ENCODE results near the gene POLN.

The POLN gene

DNA sequence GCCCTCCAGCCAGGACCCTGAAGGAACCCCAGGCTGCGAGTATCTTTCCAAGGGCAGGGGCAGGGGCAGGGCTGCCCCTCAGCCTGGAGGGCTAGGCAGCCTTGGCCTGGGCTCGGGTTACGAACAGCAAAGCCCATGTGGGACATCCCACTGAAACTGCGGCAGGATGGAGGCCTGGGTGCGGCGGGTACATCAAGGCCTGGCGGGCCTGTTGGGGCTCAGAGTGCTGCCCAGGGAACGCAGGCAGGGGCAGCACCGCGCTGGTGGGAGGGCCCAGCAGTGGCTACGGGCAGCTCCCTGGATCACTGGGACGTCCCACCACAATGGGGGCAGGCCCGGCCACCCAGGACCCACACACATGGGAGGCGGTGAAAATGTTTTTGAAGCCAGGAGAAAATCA lies 171.9 kb downstream of the POLN start:
- H3K9me3 ChIP-seq (ENCODE audit: low read length), result no peaks in the 10 kb centered on the region
- no peaks in the 10 kb centered on the region for H3K9me2 ChIP-seq (ENCODE audit: low read depth, low read length)
- H3K27ac ChIP-seq (ENCODE audit: low read depth, low read length, poor library complexity, severe bottlenecking), result no peak overlapping the region
- H3K79me2 ChIP-seq (ENCODE audit: insufficient read depth, low read length), result no peaks in the 10 kb centered on the region
- no peak overlapping the region for H3K9ac ChIP-seq (ENCODE audit: low read length)
- no peaks in the 10 kb centered on the region for H3K4me1 ChIP-seq (ENCODE audit: insufficient read depth, low read length, severe bottlenecking)
- H3F3A ChIP-seq (ENCODE audit: insufficient read depth, low read length), result no peaks in the 10 kb centered on the region
- no peaks in the 10 kb centered on the region for H4K20me1 ChIP-seq (ENCODE audit: insufficient read depth, low read length)
- H3K27me3 ChIP-seq (ENCODE audit: insufficient read depth, low read length), result no peaks in the 10 kb centered on the region
- no peak overlapping the region for H3K4me3 ChIP-seq (ENCODE audit: low read depth, low read length, poor library complexity, severe bottlenecking)
- H3K36me3 ChIP-seq (ENCODE audit: insufficient read depth, low read length), result no peaks in the 10 kb centered on the region
- no peak overlapping the region for H2AFZ ChIP-seq (ENCODE audit: low read length)
- no peak overlapping the region for H3K4me2 ChIP-seq (ENCODE audit: low read length)
- no peak for TF ChIP-seq EZH2 (IDR thresholded peaks at IDR 0.05; ENCODE audit: borderline replicate concordance, low read length)
- TF ChIP-seq, protein P1, sequence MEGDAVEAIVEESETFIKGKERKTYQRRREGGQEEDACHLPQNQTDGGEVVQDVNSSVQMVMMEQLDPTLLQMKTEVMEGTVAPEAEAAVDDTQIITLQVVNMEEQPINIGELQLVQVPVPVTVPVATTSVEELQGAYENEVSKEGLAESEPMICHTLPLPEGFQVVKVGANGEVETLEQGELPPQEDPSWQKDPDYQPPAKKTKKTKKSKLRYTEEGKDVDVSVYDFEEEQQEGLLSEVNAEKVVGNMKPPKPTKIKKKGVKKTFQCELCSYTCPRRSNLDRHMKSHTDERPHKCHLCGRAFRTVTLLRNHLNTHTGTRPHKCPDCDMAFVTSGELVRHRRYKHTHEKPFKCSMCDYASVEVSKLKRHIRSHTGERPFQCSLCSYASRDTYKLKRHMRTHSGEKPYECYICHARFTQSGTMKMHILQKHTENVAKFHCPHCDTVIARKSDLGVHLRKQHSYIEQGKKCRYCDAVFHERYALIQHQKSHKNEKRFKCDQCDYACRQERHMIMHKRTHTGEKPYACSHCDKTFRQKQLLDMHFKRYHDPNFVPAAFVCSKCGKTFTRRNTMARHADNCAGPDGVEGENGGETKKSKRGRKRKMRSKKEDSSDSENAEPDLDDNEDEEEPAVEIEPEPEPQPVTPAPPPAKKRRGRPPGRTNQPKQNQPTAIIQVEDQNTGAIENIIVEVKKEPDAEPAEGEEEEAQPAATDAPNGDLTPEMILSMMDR (IDR thresholded peaks at IDR 0.05; ENCODE audit: low read length), result no peak

DNA sequence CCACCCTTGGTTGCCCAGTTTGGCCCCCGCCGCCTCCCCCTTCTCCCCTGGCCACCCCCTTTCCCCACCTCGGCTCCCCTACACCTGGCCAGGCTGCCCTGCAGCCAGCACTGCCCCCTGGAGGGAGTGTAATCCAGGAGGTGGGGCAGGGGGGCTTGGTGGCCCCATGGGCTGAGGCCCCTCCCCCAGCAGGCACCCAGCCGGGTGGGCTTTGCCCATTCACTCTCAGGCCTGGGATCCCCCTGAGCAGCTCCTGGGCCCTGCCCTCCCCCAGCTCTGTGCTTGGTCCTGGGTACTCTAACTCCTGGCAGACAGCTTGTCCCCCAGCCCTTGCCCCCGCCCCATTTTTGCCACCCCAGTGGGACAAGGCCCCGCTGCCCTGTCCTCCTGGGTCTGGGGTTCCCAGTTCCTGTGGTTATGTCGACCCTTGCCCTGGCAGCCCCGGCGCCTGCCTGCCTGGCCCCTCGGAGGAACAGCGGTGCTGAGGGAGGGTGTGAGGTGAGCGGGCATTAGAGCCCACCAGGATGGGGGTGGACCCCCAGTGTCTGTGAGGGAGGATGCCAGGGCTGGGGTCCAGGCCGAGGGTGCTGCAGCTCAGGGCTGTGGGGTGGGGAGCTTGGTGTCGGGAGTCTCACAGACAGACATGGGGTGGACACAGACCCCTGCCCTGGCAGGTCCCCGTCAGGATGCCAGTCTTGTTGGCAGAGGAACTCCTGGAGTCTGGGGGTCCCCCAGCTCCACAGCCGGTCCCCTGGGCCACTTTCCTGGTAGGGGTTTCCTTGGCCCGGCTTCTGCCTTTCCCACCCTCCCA lies 172.6 kb downstream of the POLN start:
- Histone ChIP-seq H3K9me3 (ENCODE audit: low read length) (no peaks in the 10 kb centered on the region), H3K9me2 (ENCODE audit: low read depth, low read length) (no peaks in the 10 kb centered on the region), H3K9ac (ENCODE audit: low read length) (no peak overlapping the region), H2AFZ (ENCODE audit: low read length) (no peak overlapping the region), H3K4me2 (ENCODE audit: low read length) (no peak overlapping the region), H4K20me1 (ENCODE audit: insufficient read depth, low read length) (no peaks in the 10 kb centered on the region), H3K4me3 (ENCODE audit: low read depth, low read length, poor library complexity, severe bottlenecking) (no peak overlapping the region), H3K36me3 (ENCODE audit: insufficient read depth, low read length) (no peaks in the 10 kb centered on the region), H3K27ac (ENCODE audit: low read depth, low read length, poor library complexity, severe bottlenecking) (no peak overlapping the region), H3K4me1 (ENCODE audit: insufficient read depth, low read length, severe bottlenecking) (no peaks in the 10 kb centered on the region), H3K27me3 (ENCODE audit: insufficient read depth, low read length) (no peaks in the 10 kb centered on the region), H3K79me2 (ENCODE audit: insufficient read depth, low read length) (no peaks in the 10 kb centered on the region), H3F3A (ENCODE audit: insufficient read depth, low read length) (no peaks in the 10 kb centered on the region)
- no peak for TF ChIP-seq EZH2 (IDR thresholded peaks at IDR 0.05; ENCODE audit: borderline replicate concordance, low read length)
- TF ChIP-seq, protein P1 (IDR thresholded peaks at IDR 0.05; ENCODE audit: low read length), result no peak

GRCh38 chr4:2068566-2068965 lies 173.4 kb downstream of the POLN start:
- Histone ChIP-seq H2AFZ (ENCODE audit: low read length) (no peak overlapping the region), H4K20me1 (ENCODE audit: insufficient read depth, low read length) (no peaks in the 10 kb centered on the region), H3F3A (ENCODE audit: insufficient read depth, low read length) (no peaks in the 10 kb centered on the region), H3K4me1 (ENCODE audit: insufficient read depth, low read length, severe bottlenecking) (no peaks in the 10 kb centered on the region), H3K36me3 (ENCODE audit: insufficient read depth, low read length) (no peaks in the 10 kb centered on the region), H3K27ac (ENCODE audit: low read depth, low read length, poor library complexity, severe bottlenecking) (no peak overlapping the region), H3K9me3 (ENCODE audit: low read length) (no peaks in the 10 kb centered on the region), H3K4me3 (ENCODE audit: low read depth, low read length, poor library complexity, severe bottlenecking) (no peak overlapping the region), H3K4me2 (ENCODE audit: low read length) (no peak overlapping the region), H3K9ac (ENCODE audit: low read length) (no peak overlapping the region), H3K9me2 (ENCODE audit: low read depth, low read length) (no peaks in the 10 kb centered on the region), H3K27me3 (ENCODE audit: insufficient read depth, low read length) (no peaks in the 10 kb centered on the region), H3K79me2 (ENCODE audit: insufficient read depth, low read length) (no peaks in the 10 kb centered on the region)
- TF ChIP-seq EZH2 (IDR thresholded peaks at IDR 0.05; ENCODE audit: borderline replicate concordance, low read length), result no peak
- TF ChIP-seq, protein P1 (IDR thresholded peaks at IDR 0.05; ENCODE audit: low read length), result no peak
